SK-N-SH (cell line): ENCODE data around the gene HEMK1.

Experiments used
- CHD2 ChIP-seq: fragments of 150-350 bp; IDR thresholded peaks from 2 replicates; pipeline ENCODE4 v1.6.1; 2018; ENCODE audit warnings: low read length; ENCODE audit not compliant: partially characterized antibody
- FOXM1 ChIP-seq: IDR thresholded peaks from 2 replicates; pipeline ENCODE4 v1.4.0; 2012; ENCODE audit warnings: low read depth, mild to moderate bottlenecking
- JUND ChIP-seq: IDR thresholded peaks from 2 replicates; pipeline ENCODE4 v1.4.0; 2012
- MXI1 ChIP-seq: IDR thresholded peaks from 2 replicates; pipeline ENCODE4 v1.6.1; 2012; ENCODE audit warnings: mild to moderate bottlenecking, low read depth, low read length, improper control_type of control experiment
- TF ChIP-seq, protein P1 (sequence below): IDR thresholded peaks from 2 replicates; pipeline ENCODE4 v1.6.1; 2012; ENCODE audit warnings: mild to moderate bottlenecking, low read depth, low read length, moderate library complexity
- TF ChIP-seq, protein P2 (sequence below): fragments of 200-600 bp; sonication (generic); IDR thresholded peaks from 2 replicates; pipeline ENCODE4 v1.6.1; 2017; ENCODE audit warnings: antibody characterized with exemption, mild to moderate bottlenecking, moderate library complexity
- TF ChIP-seq, protein P3 (sequence below): IDR thresholded peaks from 2 replicates; pipeline ENCODE4 v1.4.0; 2012; ENCODE audit warnings: low read depth, borderline replicate concordance

DNA sequence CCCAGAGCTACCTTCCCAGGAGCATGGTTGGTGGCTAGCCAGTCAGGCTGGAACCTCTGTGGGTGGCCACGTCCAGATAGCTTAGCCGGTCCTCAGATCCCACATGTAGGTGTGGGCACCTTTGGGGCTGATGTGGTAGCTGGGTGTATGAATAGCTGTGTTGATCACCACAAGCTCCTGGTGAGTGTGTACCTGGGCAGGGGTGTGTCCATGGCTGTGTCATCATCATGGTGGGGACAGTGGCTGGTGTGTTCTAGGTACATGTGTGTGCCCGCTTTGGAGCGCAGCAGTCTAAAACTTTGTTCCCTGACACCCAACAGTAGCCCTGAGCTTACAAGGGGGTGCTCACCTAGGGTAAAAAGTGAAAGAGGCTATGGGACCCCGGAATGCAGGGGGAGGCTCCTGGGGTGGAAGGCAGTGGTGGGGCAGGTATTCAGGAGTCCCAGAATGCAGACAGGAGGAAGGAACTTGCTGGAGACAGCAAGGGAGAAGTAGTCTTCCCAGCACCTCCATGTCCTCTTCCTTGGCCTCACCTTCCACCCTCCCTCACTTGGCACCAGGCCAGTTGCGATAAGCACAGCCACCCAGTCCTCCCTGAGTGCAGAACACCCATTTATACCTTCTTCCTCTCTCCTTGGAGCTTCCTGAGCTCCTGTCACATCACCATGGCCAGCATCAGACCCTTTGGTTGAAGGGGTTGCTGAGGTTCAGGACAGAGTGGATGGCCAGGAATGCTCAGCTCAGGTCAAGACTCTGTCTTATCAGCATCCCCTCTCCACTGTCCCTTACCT is 41.1 kb downstream of the HEMK1 start:
- TF ChIP-seq, protein P1, sequence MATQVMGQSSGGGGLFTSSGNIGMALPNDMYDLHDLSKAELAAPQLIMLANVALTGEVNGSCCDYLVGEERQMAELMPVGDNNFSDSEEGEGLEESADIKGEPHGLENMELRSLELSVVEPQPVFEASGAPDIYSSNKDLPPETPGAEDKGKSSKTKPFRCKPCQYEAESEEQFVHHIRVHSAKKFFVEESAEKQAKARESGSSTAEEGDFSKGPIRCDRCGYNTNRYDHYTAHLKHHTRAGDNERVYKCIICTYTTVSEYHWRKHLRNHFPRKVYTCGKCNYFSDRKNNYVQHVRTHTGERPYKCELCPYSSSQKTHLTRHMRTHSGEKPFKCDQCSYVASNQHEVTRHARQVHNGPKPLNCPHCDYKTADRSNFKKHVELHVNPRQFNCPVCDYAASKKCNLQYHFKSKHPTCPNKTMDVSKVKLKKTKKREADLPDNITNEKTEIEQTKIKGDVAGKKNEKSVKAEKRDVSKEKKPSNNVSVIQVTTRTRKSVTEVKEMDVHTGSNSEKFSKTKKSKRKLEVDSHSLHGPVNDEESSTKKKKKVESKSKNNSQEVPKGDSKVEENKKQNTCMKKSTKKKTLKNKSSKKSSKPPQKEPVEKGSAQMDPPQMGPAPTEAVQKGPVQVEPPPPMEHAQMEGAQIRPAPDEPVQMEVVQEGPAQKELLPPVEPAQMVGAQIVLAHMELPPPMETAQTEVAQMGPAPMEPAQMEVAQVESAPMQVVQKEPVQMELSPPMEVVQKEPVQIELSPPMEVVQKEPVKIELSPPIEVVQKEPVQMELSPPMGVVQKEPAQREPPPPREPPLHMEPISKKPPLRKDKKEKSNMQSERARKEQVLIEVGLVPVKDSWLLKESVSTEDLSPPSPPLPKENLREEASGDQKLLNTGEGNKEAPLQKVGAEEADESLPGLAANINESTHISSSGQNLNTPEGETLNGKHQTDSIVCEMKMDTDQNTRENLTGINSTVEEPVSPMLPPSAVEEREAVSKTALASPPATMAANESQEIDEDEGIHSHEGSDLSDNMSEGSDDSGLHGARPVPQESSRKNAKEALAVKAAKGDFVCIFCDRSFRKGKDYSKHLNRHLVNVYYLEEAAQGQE = no peak
- TF ChIP-seq CHD2 (no peak), FOXM1 (no peak), MXI1 (no peak), JUND (no peak)
- TF ChIP-seq, protein P2, sequence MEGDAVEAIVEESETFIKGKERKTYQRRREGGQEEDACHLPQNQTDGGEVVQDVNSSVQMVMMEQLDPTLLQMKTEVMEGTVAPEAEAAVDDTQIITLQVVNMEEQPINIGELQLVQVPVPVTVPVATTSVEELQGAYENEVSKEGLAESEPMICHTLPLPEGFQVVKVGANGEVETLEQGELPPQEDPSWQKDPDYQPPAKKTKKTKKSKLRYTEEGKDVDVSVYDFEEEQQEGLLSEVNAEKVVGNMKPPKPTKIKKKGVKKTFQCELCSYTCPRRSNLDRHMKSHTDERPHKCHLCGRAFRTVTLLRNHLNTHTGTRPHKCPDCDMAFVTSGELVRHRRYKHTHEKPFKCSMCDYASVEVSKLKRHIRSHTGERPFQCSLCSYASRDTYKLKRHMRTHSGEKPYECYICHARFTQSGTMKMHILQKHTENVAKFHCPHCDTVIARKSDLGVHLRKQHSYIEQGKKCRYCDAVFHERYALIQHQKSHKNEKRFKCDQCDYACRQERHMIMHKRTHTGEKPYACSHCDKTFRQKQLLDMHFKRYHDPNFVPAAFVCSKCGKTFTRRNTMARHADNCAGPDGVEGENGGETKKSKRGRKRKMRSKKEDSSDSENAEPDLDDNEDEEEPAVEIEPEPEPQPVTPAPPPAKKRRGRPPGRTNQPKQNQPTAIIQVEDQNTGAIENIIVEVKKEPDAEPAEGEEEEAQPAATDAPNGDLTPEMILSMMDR = no peak
- TF ChIP-seq, protein P3, sequence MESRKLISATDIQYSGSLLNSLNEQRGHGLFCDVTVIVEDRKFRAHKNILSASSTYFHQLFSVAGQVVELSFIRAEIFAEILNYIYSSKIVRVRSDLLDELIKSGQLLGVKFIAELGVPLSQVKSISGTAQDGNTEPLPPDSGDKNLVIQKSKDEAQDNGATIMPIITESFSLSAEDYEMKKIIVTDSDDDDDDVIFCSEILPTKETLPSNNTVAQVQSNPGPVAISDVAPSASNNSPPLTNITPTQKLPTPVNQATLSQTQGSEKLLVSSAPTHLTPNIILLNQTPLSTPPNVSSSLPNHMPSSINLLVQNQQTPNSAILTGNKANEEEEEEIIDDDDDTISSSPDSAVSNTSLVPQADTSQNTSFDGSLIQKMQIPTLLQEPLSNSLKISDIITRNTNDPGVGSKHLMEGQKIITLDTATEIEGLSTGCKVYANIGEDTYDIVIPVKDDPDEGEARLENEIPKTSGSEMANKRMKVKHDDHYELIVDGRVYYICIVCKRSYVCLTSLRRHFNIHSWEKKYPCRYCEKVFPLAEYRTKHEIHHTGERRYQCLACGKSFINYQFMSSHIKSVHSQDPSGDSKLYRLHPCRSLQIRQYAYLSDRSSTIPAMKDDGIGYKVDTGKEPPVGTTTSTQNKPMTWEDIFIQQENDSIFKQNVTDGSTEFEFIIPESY = no peak
